Sigmoid colon (tissue), 7 donors: ENCODE data around the gene LPP. TPM values are rescaled to one million over a fixed set of nuclear protein-coding genes. Genes with fewer than 3 reads are reported as not detected.

Experiments used
- DNase-seq: peaks from one replicate; pipeline ENCODE4 v3.0.0-alpha.2; 2019
- H3K27ac ChIP-seq, 4 donors: fragments of 200-600 bp; sonication (generic); one replicate each; pipeline ENCODE4 v1.5.1; 2016 to 2019; ENCODE audit warnings: mild to moderate bottlenecking in 1 of 4
- H3K27me3 ChIP-seq, 3 donors: fragments of 200-600 bp; sonication (generic); one replicate each; pipeline ENCODE4 v1.5.1; 2019; ENCODE audit warnings: mild to moderate bottlenecking in 1 of 3
- H3K36me3 ChIP-seq, 4 donors: fragments of 200-600 bp; sonication (generic); one replicate each; pipeline ENCODE4 v1.5.1; 2016 to 2019
- H3K4me1 ChIP-seq, 4 donors: fragments of 200-600 bp; sonication (generic); one replicate each; pipeline ENCODE4 v1.5.1; 2017 to 2019
- H3K4me3 ChIP-seq, 4 donors: fragments of 200-600 bp; sonication (generic); one replicate each; pipeline ENCODE4 v1.5.1; 2017 to 2019; ENCODE audit warnings: mild to moderate bottlenecking in 2 of 4, moderate library complexity in 1 of 4
- H3K9me3 ChIP-seq, 4 donors: fragments of 200-600 bp in 3 of 4; sonication (generic) in 3 of 4; one replicate each; pipeline versions ENCODE4 v1.5.1 to v1.6.1; 2013 to 2019
- CTCF ChIP-seq, 4 experiments: fragments of 450-650 bp in 3 of 4; fragments of 200-600 bp in 1 of 4; IDR thresholded peaks; one replicate each; pipeline ENCODE4 v1.5.1; 2016 to 2019; ENCODE audit warnings: antibody characterized with exemption in 4 of 4, mild to moderate bottlenecking in 3 of 4, moderate library complexity in 2 of 4
- EP300 ChIP-seq, 4 donors: sonication (generic); formaldehyde crosslinking; IDR thresholded peaks; one replicate each; pipeline ENCODE4 v1.6.1; 2017; ENCODE audit warnings: antibody characterized with exemption in 4 of 4
- POLR2A ChIP-seq, 2 donors: fragments of 450-650 bp; IDR thresholded peaks; one replicate each; pipeline ENCODE4 v1.6.1; 2016; ENCODE audit warnings: antibody characterized with exemption in 2 of 2, mild to moderate bottlenecking in 2 of 2, moderate library complexity in 2 of 2
- POLR2AphosphoS5 ChIP-seq, 4 donors: sonication (generic); formaldehyde crosslinking; IDR thresholded peaks; one replicate each; pipeline ENCODE4 v1.6.1; 2017; ENCODE audit warnings: antibody characterized with exemption in 4 of 4
- WGBS, 2 donors: extraction: QIAGEN DNeasy Blood & Tissue Kit; methylation state at CpG; one replicate each; pipeline ENCODE4 v1.1.7; 2013; 5-methylcytosine and 5-hydroxymethylcytosine counted together
- intact Hi-C: fragments of 100-400 bp; cut with DNase I; formaldehyde crosslinking; loops from one replicate; pipeline ENCODE4 v1.15.1; 2023
- polyA plus RNA-seq, 3 donors: library from polyadenylated mRNA; stranded (reverse); fragments of 200-250 nt; gene quantifications; one replicate each; pipeline ENCODE4 v1.2.3, GENCODE V29; 2013
- total RNA-seq, 4 donors: library from RNA; depleted of rRNA; stranded (reverse); fragments of >200 nt; gene quantifications; one replicate each; pipeline ENCODE4 v1.1.0, GENCODE V29; 2016
- donor health status: healthy with polysubstance abuse.
- donor health status: Bipolar disorder and iron deficiency.
- donor health status: healthy.

The LPP gene
- total and polyA plus RNA-seq, 7 donors: 5.3 to 1,773 (median 824) TPM

GRCh38 chr3:188198001-188198400 lies 44.0 kb downstream of the LPP start:
- 87 to 90% methylated on average over 3 of the region's 3 CpGs for WGBS, 2 donors
- H3K27ac ChIP-seq: peak overlapping the region; percentile 51 to 99 (median 88)
- H3K9me3 ChIP-seq: no peaks in the 10 kb centered on the region
- intact Hi-C loops: no loop called here
- H3K4me1 ChIP-seq: peaks cover 0 to 83% (median 70%) of the 10 kb centered on the region in 4 donors
- no peak overlapping the region for H3K4me3 ChIP-seq
- no peak for TF ChIP-seq CTCF (IDR thresholded peaks at IDR 0.05)
- no peak for TF ChIP-seq POLR2A (IDR thresholded peaks at IDR 0.05)
- TF ChIP-seq EP300 (IDR thresholded peaks at IDR 0.05): no peak
- TF ChIP-seq POLR2AphosphoS5 (IDR thresholded peaks at IDR 0.05): no peak
- DNase-seq: no peak
- H3K36me3 ChIP-seq: peaks cover 0 to 2% (median under 1%) of the 10 kb centered on the region in 4 donors
- no peaks in the 10 kb centered on the region for H3K27me3 ChIP-seq

GRCh38 chr3:188198760-188199327 lies 44.9 kb downstream of the LPP start:
- no peaks in the 10 kb centered on the region for H3K36me3 ChIP-seq
- H3K9me3 ChIP-seq: no peaks in the 10 kb centered on the region
- peak; percentile 91 for DNase-seq
- peaks cover 0 to 78% (median 66%) of the 10 kb centered on the region in 4 donors for H3K4me1 ChIP-seq
- WGBS, 2 donors: 48 to 77% methylated on average over 9 of the region's 9 CpGs
- no peak for TF ChIP-seq CTCF (IDR thresholded peaks at IDR 0.05)
- no peak for TF ChIP-seq POLR2A (IDR thresholded peaks at IDR 0.05)
- peak; percentile 97 to 99 (median 98) for TF ChIP-seq POLR2AphosphoS5 (IDR thresholded peaks at IDR 0.05)
- TF ChIP-seq EP300 (IDR thresholded peaks at IDR 0.05): peak; percentile 85 to 96 (median 94)
- intact Hi-C loops: no loop called here
- H3K4me3 ChIP-seq: no peak overlapping the region
- no peaks in the 10 kb centered on the region for H3K27me3 ChIP-seq
- H3K27ac ChIP-seq: peak overlapping the region; percentile 41 to 99 (median 88)

GRCh38 chr3:188199386-188199785 lies 45.4 kb downstream of the LPP start:
- peak overlapping the region; percentile 48 to 99 (median 88) for H3K27ac ChIP-seq
- H3K9me3 ChIP-seq: no peaks in the 10 kb centered on the region
- no peaks in the 10 kb centered on the region for H3K27me3 ChIP-seq
- intact Hi-C loops: no loop called here
- DNase-seq: no peak
- WGBS, 2 donors: 55 to 85% methylated on average over 8 of the region's 8 CpGs
- TF ChIP-seq CTCF (IDR thresholded peaks at IDR 0.05) (no peak), EP300 (IDR thresholded peaks at IDR 0.05) (no peak), POLR2A (IDR thresholded peaks at IDR 0.05) (no peak)
- no peaks in the 10 kb centered on the region for H3K36me3 ChIP-seq
- no peak overlapping the region for H3K4me3 ChIP-seq
- peaks cover 0 to 78% (median 69%) of the 10 kb centered on the region in 4 donors for H3K4me1 ChIP-seq

- intact Hi-C loops: no loop called here
- 74 to 76% methylated on average over 2 of the region's 2 CpGs for WGBS, 2 donors
Observed at GRCh38 chr3:188200481-188200880, 46.5 kb downstream of the LPP start.

More at GRCh38 chr3:188200481-188200880, 46.5 kb downstream of the LPP start:
- H3K4me3 ChIP-seq: no peak overlapping the region
- H3K36me3 ChIP-seq: no peaks in the 10 kb centered on the region
- H3K9me3 ChIP-seq: no peaks in the 10 kb centered on the region
- H3K4me1 ChIP-seq: peaks cover 0 to 83% (median 75%) of the 10 kb centered on the region in 4 donors
- H3K27me3 ChIP-seq: no peaks in the 10 kb centered on the region
- no peak for TF ChIP-seq EP300 (IDR thresholded peaks at IDR 0.05)
- no peak for TF ChIP-seq POLR2A (IDR thresholded peaks at IDR 0.05)
- TF ChIP-seq POLR2AphosphoS5 (IDR thresholded peaks at IDR 0.05): no peak
- no peak for TF ChIP-seq CTCF (IDR thresholded peaks at IDR 0.05)
- H3K27ac ChIP-seq: peak overlapping the region; percentile 48 to 99 (median 88)
- no peak for DNase-seq
